ENCODE results near the gene L2HGDH. TPM values are rescaled to one million over a fixed set of nuclear protein-coding genes. Genes with fewer than 3 reads are reported as not detected.

Gene L2HGDH
- total and polyA plus RNA-seq, 2 of the 4 experiments (the other 2 are of a cell fraction): 3.1 to 3.8 TPM

- Histone ChIP-seq H3K9me1 (ENCODE audit: insufficient read depth, low read length) (no peaks in the 10 kb centered on the region), H3K9ac (ENCODE audit: low read depth, low read length) (no peak overlapping the region), H2BK5ac (ENCODE audit: low read depth, low read length, poor library complexity, severe bottlenecking) (no peak overlapping the region), H2AK5ac (ENCODE audit: low read depth, low read length) (no peak overlapping the region), H3K18ac (ENCODE audit: low read depth, low read length) (no peak overlapping the region), H3K56ac (ENCODE audit: extremely low read depth, insufficient read depth, low read length) (no peak overlapping the region), H3K14ac (replicated peaks; ENCODE audit: low read depth, low read length) (no peak overlapping the region), H3K4ac (ENCODE audit: low read depth, low read length) (no peak overlapping the region), H2BK15ac (ENCODE audit: low read depth, low read length) (no peak overlapping the region), H2AFZ (replicated peaks; ENCODE audit: low read length, poor library complexity) (no peak overlapping the region), H3K4me3 (ENCODE audit: insufficient read depth, low read depth, low read length) (no peak overlapping the region), H3K27me3 (ENCODE audit: control insufficient read depth, insufficient read depth, low read length) (no peaks in the 10 kb centered on the region), H2BK20ac (ENCODE audit: low read depth, low read length) (no peak overlapping the region), H3K4me2 (ENCODE audit: low read depth, low read length) (no peak overlapping the region), H3K23ac (ENCODE audit: low read depth, low read length) (no peak overlapping the region), H3K9me3 (ENCODE audit: control insufficient read depth, insufficient read depth, low read length) (no peaks in the 10 kb centered on the region), H4K91ac (ENCODE audit: insufficient read depth, low read depth, low read length) (no peak overlapping the region), H2AK9ac (replicated peaks; ENCODE audit: low read depth, low read length, poor library complexity) (no peak overlapping the region), H3K79me1 (ENCODE audit: low read depth in 1 of 2, low read length in 2 of 2) (peaks cover 0 to 21% of the 10 kb centered on the region in 2 experiments; a peak in 3 of 4 replicates), H4K8ac (ENCODE audit: low read depth in 2 of 2, low read length in 2 of 2) (no peak overlapping the region), H3K36me3 (ENCODE audit: control insufficient read depth, insufficient read depth, low read length) (peaks cover 18% of the 10 kb centered on the region), H4K20me1 (ENCODE audit: insufficient read depth, low read length) (no peaks in the 10 kb centered on the region; the same call in 1 of the 2 replicates), H4K5ac (ENCODE audit: low read depth, low read length) (no peak overlapping the region), H2BK120ac (ENCODE audit: low read depth, low read length) (no peak overlapping the region), H3K4me1 (ENCODE audit: control insufficient read depth, insufficient read depth, low read length) (no peaks in the 10 kb centered on the region), H3K27ac (ENCODE audit: insufficient read depth, low read length) (no peak overlapping the region)
- intact Hi-C loops (cut with micrococcal nuclease): no loop called here
- TF ChIP-seq BHLHE40 (IDR thresholded peaks at IDR 0.05; ENCODE audit: low read depth, low read length): no peak
- no peak for TF ChIP-seq USF2 (IDR thresholded peaks at IDR 0.05; ENCODE audit: low read depth, low read length)
- TF ChIP-seq, protein P1, sequence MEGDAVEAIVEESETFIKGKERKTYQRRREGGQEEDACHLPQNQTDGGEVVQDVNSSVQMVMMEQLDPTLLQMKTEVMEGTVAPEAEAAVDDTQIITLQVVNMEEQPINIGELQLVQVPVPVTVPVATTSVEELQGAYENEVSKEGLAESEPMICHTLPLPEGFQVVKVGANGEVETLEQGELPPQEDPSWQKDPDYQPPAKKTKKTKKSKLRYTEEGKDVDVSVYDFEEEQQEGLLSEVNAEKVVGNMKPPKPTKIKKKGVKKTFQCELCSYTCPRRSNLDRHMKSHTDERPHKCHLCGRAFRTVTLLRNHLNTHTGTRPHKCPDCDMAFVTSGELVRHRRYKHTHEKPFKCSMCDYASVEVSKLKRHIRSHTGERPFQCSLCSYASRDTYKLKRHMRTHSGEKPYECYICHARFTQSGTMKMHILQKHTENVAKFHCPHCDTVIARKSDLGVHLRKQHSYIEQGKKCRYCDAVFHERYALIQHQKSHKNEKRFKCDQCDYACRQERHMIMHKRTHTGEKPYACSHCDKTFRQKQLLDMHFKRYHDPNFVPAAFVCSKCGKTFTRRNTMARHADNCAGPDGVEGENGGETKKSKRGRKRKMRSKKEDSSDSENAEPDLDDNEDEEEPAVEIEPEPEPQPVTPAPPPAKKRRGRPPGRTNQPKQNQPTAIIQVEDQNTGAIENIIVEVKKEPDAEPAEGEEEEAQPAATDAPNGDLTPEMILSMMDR (conservative IDR thresholded peaks at IDR 0.05; ENCODE audit: low read depth, low read length): no peak
- TF ChIP-seq NFE2L2 (IDR thresholded peaks at IDR 0.05; ENCODE audit: low read depth, low read length): no peak
- DNase-seq (no peak), ATAC-seq (ENCODE audit: low read depth) (no peak)
- dilution Hi-C loops (cut with HindIII; ENCODE audit: low sequenced_read_pairs, unreplicated experiment): no loop called here
- in situ Hi-C loops (cut with MboI; ENCODE audit: low sequenced_read_pairs): no loop called here
- BruUV-seq (replicated peaks): no TSS peak
- 100% methylated on average over 1 of the region's 2 CpGs; no CpG with 5 or more reads in 1 of the 2 experiments for WGBS, 2 experiments (ENCODE audit: extremely low coverage in 2 of 2, insufficient read length in 1 of 2)
- CTCF ChIA-PET: no interaction called here
- POLR2A ChIA-PET (ENCODE audit: unreplicated experiment): no interaction called here
Measured at GRCh38 chr14:50198499-50198898, 113.5 kb downstream of the L2HGDH start.

Data from IMR-90 (cell line).